HepG2 (cell line): Measurements from ENCODE around the gene CC2D1B. TPM values are rescaled to one million over a fixed set of nuclear protein-coding genes. Genes with fewer than 3 reads are reported as not detected.

ENCODE experiments used
- ATAC-seq: fragments of 200-7000 bp; cut with Tn5 transposase; 3 replicates; pipeline ENCODE4 v1.9.1; 2020; ENCODE audit warnings: mild to moderate bottlenecking, moderate library complexity
- BruUV-seq: library from RNA; stranded (reverse); fragments of 400-500 nt; replicated peaks from 2 replicates; lab custom pipeline; 2021; lab: Mats Ljungman, UMichigan
- CTCF ChIA-PET: fragments of 300-600 bp; formaldehyde crosslinking; extraction: SDS; loops from one replicate; lab custom pipeline; 2021; ENCODE audit warnings: low total read pairs, inconsistent platforms, low intra/inter-chr PET ratio; lab: Yijun Ruan, JAX
- POLR2A ChIA-PET: fragments of 350-600 bp; sonication (Branson Sonifier 250); formaldehyde crosslinking; loops from one replicate; lab custom pipeline; 2020; ENCODE audit warnings: antibody characterized with exemption, inconsistent platforms; lab: Yijun Ruan, JAX
- DNase-seq: peaks from one replicate; pipeline ENCODE4 v3.0.0-alpha.2; 2015; ENCODE audit warnings: low spot score
- FAIRE-seq: peaks from 3 replicates; lab custom pipeline; 2011; peaks lifted over from hg19 to GRCh38; lab: Jason Lieb, UNC
- H2AFZ ChIP-seq: one replicate; pipeline ENCODE4 v1.6.1; 2011; ENCODE audit warnings: low read length, inconsistent platforms
- H3K27ac ChIP-seq: fragments of 300-600 bp; 3 replicates; pipeline ENCODE4 v1.8.0; 2011; ENCODE audit warnings: mixed run types, mild to moderate bottlenecking, mixed read lengths, low read length, inconsistent platforms; ENCODE audit not compliant: insufficient read depth; ENCODE audit errors: extremely low read length
- H3K27me3 ChIP-seq, 2 experiments: fragments of 200-600 bp in 1 of 2; 2 replicates in 1 of 2; 3 replicates in 1 of 2; pipeline versions ENCODE4 v1.6.0 to v1.8.0; 2011; ENCODE audit warnings: low read length in 2 of 2, mild to moderate bottlenecking in 2 of 2, moderate library complexity in 2 of 2, inconsistent platforms in 1 of 2; ENCODE audit not compliant: insufficient read depth in 2 of 2, control insufficient read depth in 1 of 2
- H3K36me3 ChIP-seq, 2 experiments: fragments of 200-600 bp in 1 of 2; replicated peaks in 1 of 2; 2 replicates in 1 of 2; 3 replicates in 1 of 2; pipeline versions ENCODE4 v1.5.1 to v1.8.0; 2011; ENCODE audit warnings: low read length in 2 of 2, inconsistent platforms in 1 of 2; ENCODE audit not compliant: insufficient read depth in 2 of 2, control insufficient read depth in 1 of 2
- H3K4me1 ChIP-seq: 2 replicates; pipeline ENCODE4 v1.5.1; 2012; ENCODE audit warnings: low read length, inconsistent platforms; ENCODE audit not compliant: insufficient read depth
- H3K4me2 ChIP-seq: 2 replicates; pipeline ENCODE4 v1.6.0; 2011; ENCODE audit warnings: low read depth, low read length, inconsistent platforms
- H3K4me3 ChIP-seq, 3 experiments: fragments of 200-600 bp in 1 of 3; sonication (generic), shearing (Covaris generic) in 1 of 3; replicated peaks in 1 of 3; 2 replicates each; pipeline ENCODE4 v1.5.1; 2011 to 2016; ENCODE audit warnings: low read length in 3 of 3, inconsistent platforms in 2 of 3, low read depth in 2 of 3, mild to moderate bottlenecking in 2 of 3, control low read depth in 1 of 3, mixed read lengths in 1 of 3; ENCODE audit not compliant: insufficient read depth in 1 of 3
- H3K79me2 ChIP-seq: one replicate; pipeline ENCODE4 v1.6.1; 2011; ENCODE audit warnings: low read length, inconsistent platforms; ENCODE audit not compliant: insufficient read depth
- H3K9ac ChIP-seq: 2 replicates; pipeline ENCODE4 v1.6.0; 2011; ENCODE audit warnings: mild to moderate bottlenecking, low read depth, low read length, inconsistent platforms; ENCODE audit not compliant: insufficient read depth
- H3K9me3 ChIP-seq: 2 replicates; pipeline ENCODE4 v1.5.1; 2012; ENCODE audit warnings: mild to moderate bottlenecking, low read length
- H4K20me1 ChIP-seq: 2 replicates; pipeline ENCODE4 v1.6.0; 2011; ENCODE audit warnings: inconsistent platforms, mild to moderate bottlenecking, low read length, moderate library complexity; ENCODE audit not compliant: insufficient read depth
- ATF7 ChIP-seq, 2 experiments: fragments of 450-650 bp in 1 of 2; sonication (generic) in 1 of 2; formaldehyde crosslinking in 1 of 2; IDR thresholded peaks; 2 replicates each; pipeline versions ENCODE4 v1.4.0 to v1.6.1; 2016 to 2020; ENCODE audit warnings: antibody characterized with exemption in 1 of 2, mild to moderate bottlenecking in 1 of 2, missing genetic modification reagents in 1 of 2
- CCAR2 ChIP-seq: fragments of 200-400 bp; formaldehyde crosslinking; optimal IDR thresholded peaks from 2 replicates; pipeline ENCODE3; 2018; ENCODE audit warnings: low read depth, mild to moderate bottlenecking, low read length, moderate library complexity
- FUBP1 ChIP-seq: sonication (generic); formaldehyde crosslinking; IDR thresholded peaks from 2 replicates; pipeline ENCODE4 v1.5.1; 2020; ENCODE audit warnings: missing genetic modification reagents, mild to moderate bottlenecking, borderline replicate concordance
- HDAC1 ChIP-seq: sonication (generic); formaldehyde crosslinking; IDR thresholded peaks from 2 replicates; pipeline ENCODE4 v1.5.1; 2020; ENCODE audit warnings: mild to moderate bottlenecking, missing genetic modification reagents
- KAT7 ChIP-seq: IDR thresholded peaks from 2 replicates; pipeline ENCODE4 v1.6.1; 2018; ENCODE audit warnings: borderline replicate concordance, missing compliant biosample characterization
- KDM3A ChIP-seq: IDR thresholded peaks from 2 replicates; pipeline ENCODE4 v1.6.1; 2018; ENCODE audit warnings: low read depth, missing compliant biosample characterization
- MTA3 ChIP-seq: sonication (generic); formaldehyde crosslinking; IDR thresholded peaks from 2 replicates; pipeline ENCODE4 v1.4.0; 2020; ENCODE audit warnings: missing genetic modification reagents
- NFIC ChIP-seq: IDR thresholded peaks from 2 replicates; pipeline ENCODE4 v1.6.1; 2012; ENCODE audit warnings: mild to moderate bottlenecking, low read length, inconsistent platforms
- PAX8 ChIP-seq: sonication (generic); formaldehyde crosslinking; IDR thresholded peaks from 2 replicates; pipeline ENCODE4 v1.8.0; 2022; ENCODE audit warnings: mild to moderate bottlenecking, missing genetic modification reagents, borderline replicate concordance
- POGZ ChIP-seq: sonication (generic); formaldehyde crosslinking; IDR thresholded peaks from 2 replicates; pipeline ENCODE4 v1.4.0; 2020; ENCODE audit warnings: mild to moderate bottlenecking, missing genetic modification reagents
- POLR2AphosphoS2 ChIP-seq: IDR thresholded peaks from 2 replicates; pipeline ENCODE4 v1.6.1; 2011; ENCODE audit warnings: low read depth, low read length, improper control_type of control experiment
- SNAI1 ChIP-seq: sonication (generic); formaldehyde crosslinking; IDR thresholded peaks from 2 replicates; pipeline ENCODE4 v1.5.0; 2020; ENCODE audit warnings: mild to moderate bottlenecking, missing genetic modification reagents, borderline replicate concordance
- SNAPC2 ChIP-seq: sonication (generic); formaldehyde crosslinking; IDR thresholded peaks from 2 replicates; pipeline ENCODE4 v1.8.1; 2022; ENCODE audit warnings: mild to moderate bottlenecking, missing genetic modification reagents
- TAF15 ChIP-seq: fragments of 200-400 bp; formaldehyde crosslinking; IDR thresholded peaks from one replicate; pipeline ENCODE4 v1.6.1; 2018; ENCODE audit warnings: mild to moderate bottlenecking, low read depth, low read length; ENCODE audit not compliant: poor library complexity, severe bottlenecking
- TBP ChIP-seq: sonication (generic); formaldehyde crosslinking; IDR thresholded peaks from 2 replicates; pipeline ENCODE4 v1.5.0; 2020; ENCODE audit warnings: missing genetic modification reagents
- U2AF2 ChIP-seq: fragments of 200-400 bp; formaldehyde crosslinking; IDR thresholded peaks from 2 replicates; pipeline ENCODE4 v1.6.1; 2017; ENCODE audit warnings: low read depth, mild to moderate bottlenecking, low read length
- ZC3H13 ChIP-seq: sonication (generic); formaldehyde crosslinking; IDR thresholded peaks from 2 replicates; pipeline ENCODE4 v1.8.1; 2023; ENCODE audit warnings: mild to moderate bottlenecking, missing genetic modification reagents, moderate library complexity
- ZNF136 ChIP-seq: sonication (generic); formaldehyde crosslinking; IDR thresholded peaks from 2 replicates; pipeline ENCODE4 v1.8.1; 2022; ENCODE audit warnings: low read depth, mild to moderate bottlenecking, moderate library complexity, missing genetic modification reagents
- ZNF180 ChIP-seq: sonication (generic); formaldehyde crosslinking; IDR thresholded peaks from 2 replicates; pipeline ENCODE4 v1.4.0; 2020; ENCODE audit warnings: low read depth, missing genetic modification reagents, borderline replicate concordance
- ZNF451 ChIP-seq: sonication (generic); formaldehyde crosslinking; IDR thresholded peaks from 2 replicates; pipeline ENCODE4 v1.5.0; 2020; ENCODE audit warnings: mild to moderate bottlenecking, missing genetic modification reagents
- ZNF629 ChIP-seq: sonication (generic); formaldehyde crosslinking; conservative IDR thresholded peaks from 2 replicates; pipeline ENCODE4 v1.5.0; 2020; ENCODE audit warnings: missing genetic modification reagents
- ZNF782 ChIP-seq: sonication (generic); formaldehyde crosslinking; IDR thresholded peaks from 2 replicates; pipeline ENCODE4 v1.4.0; 2020; ENCODE audit warnings: missing genetic modification reagents, mild to moderate bottlenecking, borderline replicate concordance
- WGBS: methylation state at CpG from one replicate; pipeline ENCODE4 v1.1.6; 2017; ENCODE audit warnings: low lambda C conversion rate; 5-methylcytosine and 5-hydroxymethylcytosine counted together
- in situ Hi-C: cut with HindIII; loops from 2 replicates; pipeline ENCODE4 v1.10.0; 2017; ENCODE audit warnings: low pct_unique_long_range_greater_than_20kb; ENCODE audit not compliant: extremely low pct_ligation_motif_present
- intact Hi-C: fragments of 100-400 bp; cut with micrococcal nuclease; formaldehyde crosslinking; loops from one replicate; pipeline ENCODE4 v1.10.0; 2022; ENCODE audit not compliant: unreplicated experiment
- polyA plus RNA-seq, 8 experiments: library from polyadenylated mRNA; depleted of rRNA in 3 of 8; stranded (reverse) in 7 of 8; unstranded in 1 of 8; fragments of >200 nt; fragmentation: Illumina TruSeq in 4 of 8; extraction: Trizol in 4 of 8; gene quantifications; 2 replicates each; pipeline versions ENCODE4 v1.2.1 to v1.2.3, GENCODE V29; 2011 to 2016; ENCODE audit warnings: low read depth in 4 of 8, missing spikeins in 1 of 8, mixed read lengths in 1 of 8; ENCODE audit not compliant: insufficient read depth in 1 of 8
- total RNA-seq, 5 experiments: library from RNA; depleted of rRNA; stranded (reverse); fragments of >200 nt; fragmentation: Illumina TruSeq; extraction: Trizol; gene quantifications; 2 replicates each; pipeline ENCODE4 v1.2.3, GENCODE V29; 2016; ENCODE audit warnings: low read depth in 1 of 5

Gene CC2D1B
- total and polyA plus RNA-seq, 2 of the 13 experiments (the other 11 are each of a cell fraction or from before 2014, with no cell fraction given): 7.2 to 19.2 TPM

GRCh38 chr1:52305417-52306226, 60.4 kb downstream of the CC2D1B start:
- Histone ChIP-seq H3K4me1 (peaks cover 33% of the 10 kb centered on the region), H3K9ac (peak overlapping the region; percentile 40; the same call in 1 of the 2 replicates), H4K20me1 (no peaks in the 10 kb centered on the region), H2AFZ (no peak overlapping the region), H3K9me3 (no peaks in the 10 kb centered on the region), H3K4me2 (peak overlapping the region; percentile 64), H3K27me3 (no peaks in the 10 kb centered on the region), H3K4me3 (peak overlapping the region in 1 of 3 experiments; percentile 60; a peak in 2 of 6 replicates), H3K36me3 (peaks cover 3 to 5% of the 10 kb centered on the region in 2 experiments; a peak in 4 of 5 replicates), H3K27ac (peak overlapping the region; percentile 83), H3K79me2 (no peaks in the 10 kb centered on the region)
- intact Hi-C loops (no loop called here), in situ Hi-C loops (no loop called here)
- peak; percentile 71 for FAIRE-seq
- 26% methylated on average over 2 of the region's 13 CpGs for WGBS
- peak; percentile 87 for DNase-seq
- CTCF ChIA-PET: no interaction called here
- BruUV-seq: no TSS peak
- ATAC-seq: peak; percentile 97
- POLR2A ChIA-PET: interaction anchor here (0.6 to 2.1 kb wide), 13 partner anchors 11 to 426 kb away, joined by 3 to 9 read pairs (median 4); partner anchors contain the start of genes CC2D1B, ORC1 and PRPF38A
- no peak for TF ChIP-seq SNAI1 (CRISPR knock-in tag)
- TF ChIP-seq POGZ (CRISPR knock-in tag): peak; percentile 92
- TF ChIP-seq FUBP1 (CRISPR knock-in tag): no peak
- TF ChIP-seq U2AF2: no peak
- no peak for TF ChIP-seq ZNF629
- TF ChIP-seq PAX8: no peak
- TF ChIP-seq ZNF451 (CRISPR knock-in tag): no peak
- TF ChIP-seq MTA3: no peak
- TF ChIP-seq NFIC: no peak
- TF ChIP-seq TBP (CRISPR knock-in tag): no peak
- peak; percentile 69 for TF ChIP-seq HDAC1 (CRISPR knock-in tag)
- no peak for TF ChIP-seq CCAR2
- no peak for TF ChIP-seq TAF15
- no peak for TF ChIP-seq ZNF136 (CRISPR knock-in tag)
- peak; percentile 57; the same call in 1 of the 2 replicates for TF ChIP-seq KAT7 (CRISPR knock-in tag)
- no peak for TF ChIP-seq SNAPC2 (CRISPR knock-in tag)
- TF ChIP-seq ZC3H13 (CRISPR knock-in tag): no peak
- TF ChIP-seq KDM3A: no peak
- TF ChIP-seq ZNF782 (CRISPR knock-in tag): no peak
- no peak for TF ChIP-seq POLR2AphosphoS2
- no peak for TF ChIP-seq ZNF180 (CRISPR knock-in tag)
- TF ChIP-seq ATF7 (IDR thresholded peaks at IDR 0.05): no peak
- 0 out of 2 replicates have a peak, but pooled peaks have one; percentile 14 for TF ChIP-seq ATF7 (CRISPR knock-in tag; IDR thresholded peaks at IDR 0.05)
